ENCODE measurements around the gene COPS7A. TPM values are rescaled to one million over a fixed set of nuclear protein-coding genes. Genes with fewer than 3 reads are reported as not detected.
"Not testable (repeated sequence)": the region's sequence is repeated elsewhere in the genome, so short reads cannot be mapped to it uniquely, and the experiment has no call there.

Gene COPS7A
- total and polyA plus RNA-seq, 2 donors (not counting 1 experiment from before 2014, with no cell fraction given) = 28.3 to 46.0 TPM

- H3K27ac ChIP-seq (ENCODE audit: low read length in 2 of 2) = no peak overlapping the region
- H3K4me3 ChIP-seq (ENCODE audit: control extremely low read depth in 1 of 5, extremely low read depth in 1 of 5, insufficient read depth in 1 of 5, low read depth in 2 of 5, low read length in 4 of 5) = no peak overlapping the region
- ATAC-seq (ENCODE audit: low read depth) = peak; percentile 68
- H3K27me3 ChIP-seq (replicated peaks in 1 of 4; ENCODE audit: control extremely low read depth in 1 of 4, control insufficient read depth in 3 of 4, insufficient read depth in 4 of 4, low read length in 3 of 4) = no peaks in the 10 kb centered on the region
- Mint-ChIP-seq H3K27me3 (no peaks in the 10 kb centered on the region), H3K27ac (no peak overlapping the region), H3K4me3 (no peak overlapping the region), H3K4me1 (no peaks in the 10 kb centered on the region), H3K9me3 (ENCODE audit: insufficient read depth) (no peaks in the 10 kb centered on the region)
- H2AFZ ChIP-seq (ENCODE audit: insufficient read depth, low read depth, low read length, poor library complexity, severe bottlenecking) = no peak overlapping the region
- H3K4me1 ChIP-seq (ENCODE audit: control insufficient read depth in 2 of 2, insufficient read depth in 2 of 2, low read length in 2 of 2) = no peaks in the 10 kb centered on the region
- no peaks in the 10 kb centered on the region for H3K9me3 ChIP-seq (ENCODE audit: control extremely low read depth in 1 of 3, control insufficient read depth in 2 of 3, insufficient read depth in 1 of 3, low read length in 2 of 3)
- H3K4me2 ChIP-seq (replicated peaks; ENCODE audit: low read depth, low read length, poor library complexity, severe bottlenecking) = no peak overlapping the region
- H3K36me3 ChIP-seq (replicated peaks in 1 of 2; ENCODE audit: control extremely low read depth in 1 of 2, control insufficient read depth in 1 of 2, extremely low read depth in 1 of 2, insufficient read depth in 2 of 2, low read length in 1 of 2) = peaks cover 5 to 19% of the 10 kb centered on the region in 2 experiments
- peaks cover 6% of the 10 kb centered on the region for H4K20me1 ChIP-seq (ENCODE audit: control insufficient read depth, insufficient read depth, low read length, poor library complexity, severe bottlenecking)
- TF ChIP-seq CTCF (IDR thresholded peaks at IDR 0.05) = peak; percentile 43
- TF ChIP-seq EZH2 (IDR thresholded peaks at IDR 0.05; ENCODE audit: borderline replicate concordance, insufficient read depth, low read depth, low read length, poor library complexity, severe bottlenecking) = no peak
- H3K9ac ChIP-seq (ENCODE audit: low read length) = no peak overlapping the region
- no peaks in the 10 kb centered on the region for H3K79me2 ChIP-seq (ENCODE audit: control insufficient read depth, insufficient read depth, low read length)
- WGBS (ENCODE audit: insufficient coverage) = 44% methylated on average over 7 of the region's 8 CpGs
- peak; percentile 51 for DNase-seq
- POLR2A ChIA-PET = no interaction called here
- CTCF ChIA-PET = interaction anchor here (0.7 to 1.9 kb wide), 4 partner anchors 12 to 57 kb away, joined by 3 to 8 read pairs (median 4); partner anchors contain the start of gene COPS7A
- intact Hi-C loops (cut with micrococcal nuclease) = loop anchor here (1.0 kb wide), 2 partner anchors 44 to 90 kb away; no protein-coding TSS in a partner anchor
These were observed 11.8 kb downstream of the COPS7A start for GRCh38 chr12:6735448-6736191.

GRCh38 chr12:6736754-6737153, 12.9 kb downstream of the COPS7A start:
- no peak overlapping the region for H3K4me3 ChIP-seq (ENCODE audit: control extremely low read depth in 1 of 5, extremely low read depth in 1 of 5, insufficient read depth in 1 of 5, low read depth in 2 of 5, low read length in 4 of 5)
- H3K4me2 ChIP-seq (replicated peaks; ENCODE audit: low read depth, low read length, poor library complexity, severe bottlenecking) = no peak overlapping the region
- DNase-seq (no peak), ATAC-seq (ENCODE audit: low read depth) (no peak)
- TF ChIP-seq EZH2 (IDR thresholded peaks at IDR 0.05; ENCODE audit: borderline replicate concordance, insufficient read depth, low read depth, low read length, poor library complexity, severe bottlenecking) (no peak), CTCF (IDR thresholded peaks at IDR 0.05) (no peak)
- H3K9me3 ChIP-seq (ENCODE audit: control extremely low read depth in 1 of 3, control insufficient read depth in 2 of 3, insufficient read depth in 1 of 3, low read length in 2 of 3) = no peaks in the 10 kb centered on the region
- intact Hi-C loops (cut with micrococcal nuclease) = no loop called here
- Mint-ChIP-seq H3K4me3 (no peak overlapping the region), H3K9me3 (ENCODE audit: insufficient read depth) (no peaks in the 10 kb centered on the region), H3K27me3 (no peaks in the 10 kb centered on the region), H3K27ac (no peak overlapping the region), H3K4me1 (no peaks in the 10 kb centered on the region)
- ChIA-PET POLR2A (no interaction called here), CTCF (interaction anchor here (1.0 to 1.9 kb wide), 4 partner anchors 13 to 46 kb away, joined by 3 to 8 read pairs (median 4); partner anchors contain the start of gene COPS7A)
- H3K4me1 ChIP-seq (ENCODE audit: control insufficient read depth in 2 of 2, insufficient read depth in 2 of 2, low read length in 2 of 2) = no peaks in the 10 kb centered on the region
- no peaks in the 10 kb centered on the region for H3K79me2 ChIP-seq (ENCODE audit: control insufficient read depth, insufficient read depth, low read length)
- H2AFZ ChIP-seq (ENCODE audit: insufficient read depth, low read depth, low read length, poor library complexity, severe bottlenecking) = no peak overlapping the region
- 100% methylated on average over 2 of the region's 5 CpGs for WGBS (ENCODE audit: insufficient coverage)
- H3K9ac ChIP-seq (ENCODE audit: low read length) = no peak overlapping the region
- H3K36me3 ChIP-seq (replicated peaks in 1 of 2; ENCODE audit: control extremely low read depth in 1 of 2, control insufficient read depth in 1 of 2, extremely low read depth in 1 of 2, insufficient read depth in 2 of 2, low read length in 1 of 2) = peaks cover 3 to 8% of the 10 kb centered on the region in 2 experiments
- no peaks in the 10 kb centered on the region for H3K27me3 ChIP-seq (replicated peaks in 1 of 4; ENCODE audit: control extremely low read depth in 1 of 4, control insufficient read depth in 3 of 4, insufficient read depth in 4 of 4, low read length in 3 of 4)
- no peak overlapping the region for H3K27ac ChIP-seq (ENCODE audit: low read length in 2 of 2)
- no peaks in the 10 kb centered on the region for H4K20me1 ChIP-seq (ENCODE audit: control insufficient read depth, insufficient read depth, low read length, poor library complexity, severe bottlenecking)

- H3K36me3 ChIP-seq (replicated peaks in 1 of 2; ENCODE audit: control extremely low read depth in 1 of 2, control insufficient read depth in 1 of 2, extremely low read depth in 1 of 2, insufficient read depth in 2 of 2, low read length in 1 of 2); H3K27ac ChIP-seq (ENCODE audit: low read length in 2 of 2); H3K79me2 ChIP-seq (ENCODE audit: control insufficient read depth, insufficient read depth, low read length); DNase-seq; H3K27ac Mint-ChIP-seq; POLR2A ChIA-PET; H3K27me3 Mint-ChIP-seq; H3K27me3 ChIP-seq (replicated peaks in 1 of 4; ENCODE audit: control extremely low read depth in 1 of 4, control insufficient read depth in 3 of 4, insufficient read depth in 4 of 4, low read length in 3 of 4); H3K9ac ChIP-seq (ENCODE audit: low read length); H3K4me3 Mint-ChIP-seq; intact Hi-C loops (cut with micrococcal nuclease); H3K9me3 ChIP-seq (ENCODE audit: control extremely low read depth in 1 of 3, control insufficient read depth in 2 of 3, insufficient read depth in 1 of 3, low read length in 2 of 3); H2AFZ ChIP-seq (ENCODE audit: insufficient read depth, low read depth, low read length, poor library complexity, severe bottlenecking); H4K20me1 ChIP-seq (ENCODE audit: control insufficient read depth, insufficient read depth, low read length, poor library complexity, severe bottlenecking); H3K4me3 ChIP-seq (ENCODE audit: control extremely low read depth in 1 of 5, extremely low read depth in 1 of 5, insufficient read depth in 1 of 5, low read depth in 2 of 5, low read length in 4 of 5); H3K4me2 ChIP-seq (replicated peaks; ENCODE audit: low read depth, low read length, poor library complexity, severe bottlenecking); H3K9me3 Mint-ChIP-seq (ENCODE audit: insufficient read depth); ATAC-seq (ENCODE audit: low read depth): not testable (repeated sequence)
- H3K4me1 ChIP-seq (ENCODE audit: control insufficient read depth in 2 of 2, insufficient read depth in 2 of 2, low read length in 2 of 2) = peaks cover 15 to 18% of the 10 kb centered on the region in 2 donors
- peaks cover 19% of the 10 kb centered on the region for H3K4me1 Mint-ChIP-seq
- CTCF ChIA-PET = interaction anchor here (1.9 kb wide), 1 partner anchor 11 kb away, joined by 6 read pairs; the partner anchor contains the start of gene MLF2
- no CpG with 5 or more reads among the region's 12 CpGs for WGBS (ENCODE audit: insufficient coverage)
These were observed 18.2 kb downstream of the COPS7A start for GRCh38 chr12:6742080-6742479.

Measured in B cell (primary cell).